A549 (cell line): Measurements from ENCODE around the gene ADCY3. TPM values are rescaled to one million over a fixed set of nuclear protein-coding genes. Genes with fewer than 3 reads are reported as not detected.

Source experiments
- ATAC-seq, 2 experiments: fragments of 200-7000 bp in 1 of 2; fragments of >200 bp in 1 of 2; cut with Nextera tagmentation in 1 of 2; cut with Tn5 transposase in 1 of 2; 3 replicates each; pipeline versions ENCODE4 v1.8.0 to v1.9.1; 2018 to 2020; ENCODE audit warnings: mild to moderate bottlenecking in 1 of 2, moderate library complexity in 1 of 2
- CTCF ChIA-PET: fragments of 300-600 bp; sonication (Branson Sonifier 250); formaldehyde crosslinking; extraction: SDS; loops from one replicate; lab custom pipeline; 2021; ENCODE audit warnings: antibody characterized with exemption, inconsistent platforms; lab: Yijun Ruan, JAX
- POLR2A ChIA-PET: fragments of 350-600 bp; formaldehyde crosslinking; extraction: SDS; loops from one replicate; lab custom pipeline; 2021; ENCODE audit warnings: antibody characterized with exemption, inconsistent platforms; lab: Yijun Ruan, JAX
- DNase-seq, 2 experiments: peaks; one replicate each; pipeline versions ENCODE4 v3.0.0 to v3.0.0-alpha.2; 2011 to 2016; ENCODE audit warnings: low read depth in 1 of 2, low spot score in 1 of 2
- FAIRE-seq: peaks from 2 replicates; lab custom pipeline; 2011; peaks lifted over from hg19 to GRCh38; lab: Jason Lieb, UNC
- H3K27ac ChIP-seq, 2 experiments: fragments of >200 bp; sonication (Bioruptor Twin); formaldehyde crosslinking; 3 replicates each; pipeline ENCODE4 v1.5.1; 2016 to 2017
- H3K4me1 ChIP-seq: fragments of >200 bp; sonication (Bioruptor Twin); formaldehyde crosslinking; 3 replicates; pipeline ENCODE4 v1.6.1; 2016
- H3K4me2 ChIP-seq: fragments of >200 bp; sonication (Bioruptor Twin); formaldehyde crosslinking; 3 replicates; pipeline ENCODE4 v1.6.1; 2016
- H3K4me3 ChIP-seq: fragments of >200 bp; sonication (Bioruptor Twin); formaldehyde crosslinking; 3 replicates; pipeline ENCODE4 v1.5.1; 2016
- H3K9me3 ChIP-seq: fragments of >200 bp; sonication (Bioruptor Twin); formaldehyde crosslinking; 3 replicates; pipeline ENCODE4 v1.6.1; 2016
- BHLHE40 ChIP-seq: IDR thresholded peaks from 2 replicates; pipeline ENCODE4 v1.6.1; 2012; ENCODE audit warnings: low read depth, low read length, inconsistent platforms
- CHD2 ChIP-seq: fragments of 150-350 bp; IDR thresholded peaks from 2 replicates; pipeline ENCODE4 v1.6.1; 2014; ENCODE audit warnings: low read length; ENCODE audit not compliant: partially characterized antibody
- CHD4 ChIP-seq: fragments of 200-600 bp; sonication (generic); IDR thresholded peaks from 2 replicates; pipeline ENCODE4 v1.6.1; 2016; ENCODE audit warnings: antibody characterized with exemption, mild to moderate bottlenecking, borderline replicate concordance
- EHF ChIP-seq: fragments of 250-450 bp; sonication (Bioruptor Pico); IDR thresholded peaks from 2 replicates; pipeline ENCODE4 v1.5.0; 2020; ENCODE audit warnings: mild to moderate bottlenecking
- KDM1A ChIP-seq: fragments of 200-600 bp; sonication (generic); IDR thresholded peaks from 2 replicates; pipeline ENCODE4 v1.6.1; 2016; ENCODE audit warnings: low read depth, mild to moderate bottlenecking
- NPAS2 ChIP-seq: fragments of 250-450 bp; sonication (Bioruptor Pico); IDR thresholded peaks from 2 replicates; pipeline ENCODE4 v1.8.0; 2022; ENCODE audit warnings: mild to moderate bottlenecking, moderate library complexity, borderline replicate concordance
- RAD21 ChIP-seq, 2 experiments: fragments of >200 bp in 1 of 2; sonication (Bioruptor Twin) in 1 of 2; formaldehyde crosslinking in 1 of 2; IDR thresholded peaks in 1 of 2; conservative IDR thresholded peaks in 1 of 2; 2 replicates in 1 of 2; 3 replicates in 1 of 2; pipeline ENCODE4 v1.6.1; 2012 to 2018; ENCODE audit warnings: inconsistent platforms in 1 of 2
- RCOR1 ChIP-seq: fragments of 150-350 bp; IDR thresholded peaks from 2 replicates; pipeline ENCODE4 v1.6.1; 2014; ENCODE audit warnings: antibody characterized with exemption, low read length, low read depth
- RFX5 ChIP-seq: fragments of 450-650 bp; IDR thresholded peaks from 2 replicates; pipeline ENCODE4 v1.7.1; 2014; ENCODE audit warnings: antibody characterized with exemption, mild to moderate bottlenecking, moderate library complexity
- TP53 ChIP-seq: fragments of 250-450 bp; sonication (Bioruptor Pico); IDR thresholded peaks from 2 replicates; pipeline ENCODE4 v1.5.0; 2021; ENCODE audit warnings: mild to moderate bottlenecking, moderate library complexity
- ZFP36 ChIP-seq: fragments of 450-650 bp; IDR thresholded peaks from 2 replicates; pipeline ENCODE4 v1.6.1; 2014; ENCODE audit warnings: borderline replicate concordance; ENCODE audit not compliant: partially characterized antibody
- ZNF302 ChIP-seq: fragments of 250-450 bp; sonication (Bioruptor Pico); IDR thresholded peaks from 2 replicates; pipeline ENCODE4 v1.9.0; 2021; ENCODE audit warnings: inconsistent platforms, mild to moderate bottlenecking, moderate library complexity
- WGBS: methylation state at CpG from one replicate; pipeline ENCODE4 v1.1.6; 2017; ENCODE audit errors: missing lambda C conversion rate; 5-methylcytosine and 5-hydroxymethylcytosine counted together
- polyA plus RNA-seq, 4 experiments: library from polyadenylated mRNA; depleted of rRNA in 3 of 4; stranded (reverse); fragments of >200 nt; fragmentation: RNase III in 1 of 4; extraction: RNeasy Plus Mini Kit Qiagen cat#74134 plus additional on column Dnase treatment in 1 of 4; gene quantifications; 2 replicates in 3 of 4; 3 replicates in 1 of 4; pipeline ENCODE4 v1.2.3, GENCODE V29; 2011 to 2017
- TF ChIP-seq, protein P1 (sequence below): IDR thresholded peaks from 2 replicates; pipeline ENCODE4 v1.6.1; 2012
- TF ChIP-seq, protein P2 (sequence below): IDR thresholded peaks from 2 replicates; pipeline ENCODE4 v1.6.1; 2012; ENCODE audit warnings: low read depth, borderline replicate concordance
- TF ChIP-seq, protein P3 (sequence below): fragments of 150-350 bp; IDR thresholded peaks from 2 replicates; pipeline ENCODE4 v1.6.1; 2014; ENCODE audit warnings: low read depth, mild to moderate bottlenecking, low read length

Gene ADCY3
- polyA plus RNA-seq, 2 of the 4 experiments (the other 2 are of a cell fraction): 37.4 to 65.4 TPM

DNA sequence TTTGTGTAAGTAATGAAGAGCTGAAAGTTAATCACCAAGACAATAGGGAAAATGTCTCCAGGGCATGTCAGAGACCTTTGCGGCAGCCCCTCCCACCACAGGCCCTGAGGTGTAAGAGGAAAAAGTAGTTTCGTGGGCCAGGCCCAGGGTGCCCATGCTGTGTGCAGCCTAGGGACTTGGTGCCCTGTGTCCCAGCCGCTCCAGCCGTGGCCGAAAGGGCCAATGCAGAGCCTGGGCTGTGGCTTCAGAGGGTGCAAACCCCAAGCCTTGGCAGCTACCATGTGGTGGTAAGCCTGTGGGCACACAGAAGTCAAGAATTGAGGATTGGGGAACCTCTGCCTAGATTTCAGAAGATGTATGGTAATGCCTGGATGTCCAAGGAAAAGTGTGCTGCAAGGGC is 74.3 kb downstream of the ADCY3 start (continued):
- no peak for TF ChIP-seq NPAS2 (CRISPR knock-in tag)
- TF ChIP-seq CHD2: no peak
- TF ChIP-seq, protein P1, sequence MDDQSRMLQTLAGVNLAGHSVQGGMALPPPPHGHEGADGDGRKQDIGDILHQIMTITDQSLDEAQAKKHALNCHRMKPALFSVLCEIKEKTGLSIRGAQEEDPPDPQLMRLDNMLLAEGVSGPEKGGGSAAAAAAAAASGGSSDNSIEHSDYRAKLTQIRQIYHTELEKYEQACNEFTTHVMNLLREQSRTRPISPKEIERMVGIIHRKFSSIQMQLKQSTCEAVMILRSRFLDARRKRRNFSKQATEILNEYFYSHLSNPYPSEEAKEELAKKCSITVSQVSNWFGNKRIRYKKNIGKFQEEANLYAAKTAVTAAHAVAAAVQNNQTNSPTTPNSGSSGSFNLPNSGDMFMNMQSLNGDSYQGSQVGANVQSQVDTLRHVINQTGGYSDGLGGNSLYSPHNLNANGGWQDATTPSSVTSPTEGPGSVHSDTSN: no peak

DNA sequence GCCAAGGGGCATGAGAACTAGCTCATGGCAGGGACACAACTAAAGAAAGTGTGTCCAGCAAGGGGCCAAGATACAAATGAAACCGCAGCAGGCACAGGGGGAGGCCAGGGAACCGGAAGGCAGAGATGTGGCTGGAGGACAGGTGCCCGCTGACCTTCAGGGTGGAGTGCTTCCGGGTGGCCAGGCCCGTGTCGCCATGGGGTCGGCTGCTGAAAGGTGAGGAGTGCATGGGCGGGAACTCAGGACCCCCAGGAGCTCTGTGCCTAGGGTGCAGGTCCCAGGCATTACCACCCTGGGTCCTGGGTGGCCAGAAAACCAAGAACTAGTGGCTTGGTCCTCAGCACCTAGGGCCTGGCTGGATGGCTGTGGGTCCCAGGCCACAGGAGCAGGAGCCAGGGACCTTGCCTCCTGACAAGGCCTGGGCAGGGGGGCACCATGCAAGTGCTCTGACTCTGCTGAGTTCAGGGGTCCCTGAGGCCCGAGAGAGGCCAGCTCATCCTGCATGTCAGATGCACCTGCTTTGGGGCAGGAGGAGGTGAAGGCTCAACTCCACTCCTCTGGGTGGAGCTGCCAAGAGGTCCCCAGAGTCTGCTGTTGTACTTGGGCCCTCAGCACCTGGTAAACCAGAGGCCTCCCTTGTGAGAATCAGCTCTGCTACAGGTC is 75.9 kb downstream of the ADCY3 start:
- no peak overlapping the region for H3K27ac ChIP-seq
- no peaks in the 10 kb centered on the region for H3K4me1 ChIP-seq
- DNase-seq (no peak), ATAC-seq (no peak), FAIRE-seq (no peak)
- WGBS: 94% methylated on average over 9 of the region's 9 CpGs
- H3K4me2 ChIP-seq: no peak overlapping the region
- TF ChIP-seq ZNF302 (CRISPR knock-in tag): no peak
- POLR2A ChIA-PET: no interaction called here
- no peak overlapping the region for H3K4me3 ChIP-seq
- CTCF ChIA-PET: interaction anchor here (0.6 to 2.0 kb wide), 3 partner anchors 17 to 435 kb away, joined by 3 to 8 read pairs (median 3); no protein-coding TSS in a partner anchor
- peaks cover 4% of the 10 kb centered on the region; the same call in 1 of the 3 replicates for H3K9me3 ChIP-seq

DNA sequence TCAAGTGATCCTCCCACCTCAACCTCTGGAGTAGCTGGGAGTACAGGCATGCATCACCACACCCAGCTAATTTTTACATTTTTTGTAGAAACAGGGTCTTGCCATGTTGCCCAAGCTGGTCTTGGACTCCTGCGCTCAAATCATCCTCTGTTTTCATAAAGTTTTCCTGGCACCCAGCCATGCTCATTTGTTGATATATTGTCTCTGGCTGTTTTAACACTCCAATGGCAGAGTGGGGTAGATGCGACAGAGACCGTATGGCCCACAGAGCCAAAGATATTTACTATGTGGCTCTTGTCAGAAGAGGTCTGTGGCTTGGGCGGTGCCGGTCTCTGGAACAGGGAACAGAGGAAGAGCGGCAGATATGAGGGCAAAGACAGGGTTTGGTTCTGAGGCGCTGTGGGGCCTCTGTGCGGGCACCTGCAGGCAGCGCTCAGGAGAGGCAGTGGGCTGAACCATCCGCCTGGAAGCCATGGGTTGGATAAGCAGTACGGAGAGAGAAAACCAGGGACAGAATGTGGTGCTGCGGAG is 76.6 kb downstream of the ADCY3 start:
- DNase-seq: no peak
- H3K4me2 ChIP-seq: no peak overlapping the region
- CTCF ChIA-PET: interaction anchor here (1.3 to 2.0 kb wide), 2 partner anchors 16 to 52 kb away, joined by 3 to 8 read pairs; no protein-coding TSS in a partner anchor
- no peak overlapping the region for H3K27ac ChIP-seq
- H3K9me3 ChIP-seq: no peaks in the 10 kb centered on the region; the same call in 2 of the 3 replicates
- TF ChIP-seq CHD4 (no peak), RFX5 (no peak), KDM1A (no peak), EHF (CRISPR knock-in tag) (no peak)
- TF ChIP-seq, all 56 proteins: peak for 0
- ATAC-seq (no peak), FAIRE-seq (no peak)
- no peak overlapping the region for H3K4me3 ChIP-seq
- POLR2A ChIA-PET: no interaction called here
- H3K4me1 ChIP-seq: no peaks in the 10 kb centered on the region
- WGBS: 94% methylated on average over 12 of the region's 12 CpGs

DNA sequence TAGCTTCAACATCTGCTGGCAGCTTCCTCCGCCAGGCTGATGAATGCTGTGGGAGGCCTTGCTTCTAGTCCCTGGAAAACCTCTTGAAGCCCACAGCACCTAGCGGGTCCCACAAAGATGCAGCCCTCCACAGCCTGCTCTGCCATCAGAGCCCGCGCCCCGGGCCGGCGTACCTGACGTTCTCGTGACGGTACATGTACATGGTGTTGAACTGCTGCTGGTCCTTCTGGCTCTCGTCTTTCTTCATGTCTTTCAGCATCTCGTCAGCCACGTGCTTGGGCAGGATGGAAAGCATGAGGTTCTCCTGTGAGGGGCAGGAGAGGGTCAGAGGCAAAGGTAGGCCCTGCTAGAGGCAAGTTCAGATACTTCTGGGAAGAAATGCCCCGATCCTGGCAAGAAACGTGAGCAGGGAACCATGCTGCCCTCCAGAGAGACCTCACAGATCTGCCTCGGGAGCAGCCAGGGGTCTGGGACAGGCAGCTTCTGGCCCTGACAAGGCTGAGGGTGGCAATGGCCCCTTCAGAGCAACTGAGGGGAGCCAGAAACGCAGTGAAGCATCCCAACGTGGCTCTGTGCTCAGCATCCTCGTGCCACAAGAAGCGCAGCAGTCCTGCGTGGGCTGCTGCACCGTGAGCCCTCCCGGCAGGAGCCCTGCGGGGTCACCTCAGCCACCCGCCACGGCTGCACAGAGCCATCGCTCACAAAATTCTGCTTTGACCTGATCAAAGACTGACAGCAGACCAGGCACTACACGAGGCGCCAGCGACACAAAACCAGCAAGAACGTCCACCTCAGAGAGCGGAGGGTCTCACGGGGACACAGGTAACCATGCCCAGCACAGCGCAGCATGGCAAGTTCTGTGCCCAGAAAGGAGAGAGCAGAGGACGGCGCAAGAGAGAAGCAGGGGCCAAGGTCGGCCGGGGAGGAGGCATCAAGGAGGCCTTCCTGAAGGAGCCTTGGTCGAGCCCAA is 77.7 kb downstream of the ADCY3 start:
- CTCF ChIA-PET: interaction anchor here (0.5 to 4.2 kb wide), 3 partner anchors 14 to 318 kb away, joined by 3 to 25 read pairs (median 8); no protein-coding TSS in a partner anchor
- Histone ChIP-seq H3K9me3 (no peaks in the 10 kb centered on the region; the same call in 2 of the 3 replicates), H3K4me3 (no peak overlapping the region), H3K27ac (no peak overlapping the region), H3K4me2 (no peak overlapping the region), H3K4me1 (no peaks in the 10 kb centered on the region)
- no peak for ATAC-seq
- WGBS: 90% methylated on average over 36 of the region's 39 CpGs
- TF ChIP-seq BHLHE40: no peak
- TF ChIP-seq, protein P2, sequence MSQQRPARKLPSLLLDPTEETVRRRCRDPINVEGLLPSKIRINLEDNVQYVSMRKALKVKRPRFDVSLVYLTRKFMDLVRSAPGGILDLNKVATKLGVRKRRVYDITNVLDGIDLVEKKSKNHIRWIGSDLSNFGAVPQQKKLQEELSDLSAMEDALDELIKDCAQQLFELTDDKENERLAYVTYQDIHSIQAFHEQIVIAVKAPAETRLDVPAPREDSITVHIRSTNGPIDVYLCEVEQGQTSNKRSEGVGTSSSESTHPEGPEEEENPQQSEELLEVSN: no peak
- TF ChIP-seq, protein P3, sequence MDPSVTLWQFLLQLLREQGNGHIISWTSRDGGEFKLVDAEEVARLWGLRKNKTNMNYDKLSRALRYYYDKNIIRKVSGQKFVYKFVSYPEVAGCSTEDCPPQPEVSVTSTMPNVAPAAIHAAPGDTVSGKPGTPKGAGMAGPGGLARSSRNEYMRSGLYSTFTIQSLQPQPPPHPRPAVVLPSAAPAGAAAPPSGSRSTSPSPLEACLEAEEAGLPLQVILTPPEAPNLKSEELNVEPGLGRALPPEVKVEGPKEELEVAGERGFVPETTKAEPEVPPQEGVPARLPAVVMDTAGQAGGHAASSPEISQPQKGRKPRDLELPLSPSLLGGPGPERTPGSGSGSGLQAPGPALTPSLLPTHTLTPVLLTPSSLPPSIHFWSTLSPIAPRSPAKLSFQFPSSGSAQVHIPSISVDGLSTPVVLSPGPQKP: no peak
- no peak for TF ChIP-seq RCOR1
- no peak for TF ChIP-seq ZFP36
- TF ChIP-seq CHD4: no peak
- no peak for TF ChIP-seq TP53
- no peak for TF ChIP-seq RAD21 (conservative IDR thresholded peaks at IDR 0.05 in 1 of 2, IDR thresholded peaks at IDR 0.05 in 1 of 2)
- POLR2A ChIA-PET: no interaction called here
- no peak for FAIRE-seq
- DNase-seq: no peak
